Testis (tissue), 3 donors: ENCODE data around the gene CFHR4. TPM values are rescaled to one million over a fixed set of nuclear protein-coding genes. Genes with fewer than 3 reads are reported as not detected.
A peak's percentile ranks its signal among the peaks of the same experiment; 100 is the strongest.
"Not testable (repeated sequence)": the region's sequence is repeated elsewhere in the genome, so short reads cannot be mapped to it uniquely, and the experiment has no call there.

ENCODE experiments used
- DNase-seq: peaks from one replicate; pipeline ENCODE4 v3.0.0-alpha.2; 2019
- H3K27ac ChIP-seq, 2 donors: fragments of 200-600 bp; sonication (generic); one replicate each; pipeline ENCODE4 v1.5.1; 2019
- H3K27me3 ChIP-seq: fragments of 200-600 bp; sonication (generic); one replicate; pipeline ENCODE4 v1.5.1; 2019
- H3K36me3 ChIP-seq: fragments of 200-600 bp; sonication (generic); one replicate; pipeline ENCODE4 v1.5.1; 2017; ENCODE audit warnings: low read depth; ENCODE audit errors: missing control alignments
- H3K4me1 ChIP-seq: fragments of 200-600 bp; sonication (generic); one replicate; pipeline ENCODE4 v1.5.1; 2019
- H3K4me3 ChIP-seq, 2 donors: fragments of 200-600 bp; sonication (generic); one replicate each; pipeline ENCODE4 v1.5.1; 2017 to 2019
- H3K9me3 ChIP-seq: fragments of 200-600 bp; sonication (generic); one replicate; pipeline ENCODE4 v1.5.1; 2017
- POLR2A ChIP-seq: fragments of 450-650 bp; IDR thresholded peaks from one replicate; pipeline ENCODE4 v1.6.1; 2017; ENCODE audit warnings: antibody characterized with exemption, mild to moderate bottlenecking, moderate library complexity
- WGBS, 2 donors: methylation state at CpG; one replicate each; pipeline ENCODE4 v1.1.5; 2018; 5-methylcytosine and 5-hydroxymethylcytosine counted together
- intact Hi-C: fragments of 100-400 bp; cut with DNase I; formaldehyde crosslinking; loops from one replicate; pipeline ENCODE4 v1.15.1; 2023; ENCODE audit warnings: low total_unique reads
- polyA plus RNA-seq: library from polyadenylated mRNA; stranded (reverse); fragments of 350-450 nt; fragmentation: Illumina TruSeq; extraction: RNeasy Lipid Tissue Mini Kit (QIAGEN cat#74804); gene quantifications from one replicate; pipeline ENCODE4 v1.2.3, GENCODE V29; 2014; ENCODE audit warnings: low read depth, low replicate concordance; ENCODE audit not compliant: insufficient read depth
- total RNA-seq, 2 donors: library from RNA; depleted of rRNA; stranded (reverse); fragments of >200 nt; gene quantifications; one replicate each; pipeline ENCODE4 v1.2.3, GENCODE V29; 2016
- TF ChIP-seq, protein P1 (sequence below), 3 experiments: fragments of 450-650 bp in 2 of 3; fragments of 200-600 bp in 1 of 3; sonication (generic) in 1 of 3; IDR thresholded peaks; one replicate each; pipeline ENCODE4 v1.5.1; 2016 to 2019; ENCODE audit warnings: antibody characterized with exemption in 3 of 3, mild to moderate bottlenecking in 2 of 3, moderate library complexity in 1 of 3

The CFHR4 gene
- total and polyA plus RNA-seq, 3 donors from 2014 or later, result 0.25 TPM; not detected in 2

DNA sequence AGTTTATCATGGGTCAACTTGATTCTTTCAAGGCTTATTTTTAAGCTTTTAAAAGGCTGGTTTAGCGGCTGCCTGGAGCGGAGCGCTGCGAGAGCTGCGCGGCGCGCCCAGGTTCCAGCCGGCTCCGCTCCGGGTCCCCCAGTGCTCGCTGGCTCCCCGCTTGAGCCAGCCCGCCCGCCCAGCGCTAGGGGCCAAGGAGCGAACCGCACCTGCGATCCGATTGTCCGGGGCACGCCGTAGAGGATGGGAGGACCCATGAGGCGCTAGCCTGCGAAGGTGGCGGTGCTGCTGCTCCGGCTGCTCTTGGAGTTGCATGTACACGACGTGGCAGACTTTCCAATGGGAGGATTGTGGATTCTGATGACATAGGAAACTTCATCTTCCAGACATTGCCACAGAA, 9.9 kb upstream of the CFHR4 start:
- intact Hi-C loops, result no loop called here
- Histone ChIP-seq H3K4me3 (no peak overlapping the region), H3K9me3 (no peaks in the 10 kb centered on the region), H3K27ac (no peak overlapping the region), H3K4me1 (no peaks in the 10 kb centered on the region), H3K27me3 (no peaks in the 10 kb centered on the region), H3K36me3 (no peaks in the 10 kb centered on the region)
- TF ChIP-seq, protein P1, sequence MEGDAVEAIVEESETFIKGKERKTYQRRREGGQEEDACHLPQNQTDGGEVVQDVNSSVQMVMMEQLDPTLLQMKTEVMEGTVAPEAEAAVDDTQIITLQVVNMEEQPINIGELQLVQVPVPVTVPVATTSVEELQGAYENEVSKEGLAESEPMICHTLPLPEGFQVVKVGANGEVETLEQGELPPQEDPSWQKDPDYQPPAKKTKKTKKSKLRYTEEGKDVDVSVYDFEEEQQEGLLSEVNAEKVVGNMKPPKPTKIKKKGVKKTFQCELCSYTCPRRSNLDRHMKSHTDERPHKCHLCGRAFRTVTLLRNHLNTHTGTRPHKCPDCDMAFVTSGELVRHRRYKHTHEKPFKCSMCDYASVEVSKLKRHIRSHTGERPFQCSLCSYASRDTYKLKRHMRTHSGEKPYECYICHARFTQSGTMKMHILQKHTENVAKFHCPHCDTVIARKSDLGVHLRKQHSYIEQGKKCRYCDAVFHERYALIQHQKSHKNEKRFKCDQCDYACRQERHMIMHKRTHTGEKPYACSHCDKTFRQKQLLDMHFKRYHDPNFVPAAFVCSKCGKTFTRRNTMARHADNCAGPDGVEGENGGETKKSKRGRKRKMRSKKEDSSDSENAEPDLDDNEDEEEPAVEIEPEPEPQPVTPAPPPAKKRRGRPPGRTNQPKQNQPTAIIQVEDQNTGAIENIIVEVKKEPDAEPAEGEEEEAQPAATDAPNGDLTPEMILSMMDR (IDR thresholded peaks at IDR 0.05), result no peak
- no peak for TF ChIP-seq POLR2A
- DNase-seq, result peak; percentile 27
- WGBS, 2 donors, result 5 to 7% methylated on average over 24 to 29 of the region's 29 CpGs

DNA sequence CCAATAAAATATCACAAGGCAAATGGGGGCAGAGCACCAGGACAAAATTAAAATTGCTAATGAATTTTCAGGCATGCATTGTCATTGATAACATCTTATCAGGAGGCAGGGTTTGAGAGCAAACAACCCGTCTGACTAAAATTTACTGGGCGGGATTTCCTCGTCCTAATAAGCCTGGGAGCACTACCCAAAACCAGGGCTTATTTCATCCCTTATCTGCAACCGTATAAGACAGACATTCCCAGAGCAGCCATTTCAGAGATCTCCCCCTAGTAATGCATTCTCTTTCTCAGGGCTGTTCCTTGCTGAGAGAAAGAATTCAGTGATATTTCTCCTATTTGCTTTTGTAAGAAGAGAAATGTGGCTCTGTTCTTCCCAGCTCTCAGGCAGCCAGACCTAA, 1.3 kb upstream of the CFHR4 start:
- H3K36me3 ChIP-seq, H3K27me3 ChIP-seq, H3K27ac ChIP-seq, H3K4me1 ChIP-seq, DNase-seq, H3K9me3 ChIP-seq, intact Hi-C loops, H3K4me3 ChIP-seq: not testable (repeated sequence)
- 77 to 79% methylated on average over 4 of the region's 4 CpGs for WGBS, 2 donors

DNA sequence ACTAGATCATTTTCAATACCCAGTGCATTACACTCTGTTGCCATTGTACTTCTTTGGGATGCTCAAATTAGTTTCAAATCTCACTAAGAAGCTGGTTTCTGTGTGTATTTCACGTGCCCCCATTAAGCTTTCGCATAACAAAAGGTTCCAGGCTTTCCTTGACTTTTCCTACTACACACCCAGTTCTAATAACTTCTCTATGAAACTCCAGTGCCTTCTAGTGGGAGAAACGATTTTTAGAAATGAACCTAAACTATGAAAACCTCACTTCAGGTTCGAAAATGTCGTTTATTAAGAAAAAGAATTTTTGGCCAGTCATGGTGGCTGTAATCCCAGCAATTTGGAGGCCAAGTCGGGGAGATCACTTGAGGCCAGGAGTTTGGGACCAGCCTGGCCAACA, 2.8 kb downstream of the CFHR4 start:
- Histone ChIP-seq H3K4me1 (no peaks in the 10 kb centered on the region), H3K27me3 (no peaks in the 10 kb centered on the region), H3K9me3 (no peaks in the 10 kb centered on the region), H3K4me3 (no peak overlapping the region), H3K36me3 (no peaks in the 10 kb centered on the region), H3K27ac (no peak overlapping the region)
- WGBS, 2 donors, result 82 to 83% methylated on average over 6 of the region's 6 CpGs
- intact Hi-C loops, result no loop called here
- DNase-seq, result no peak
- TF ChIP-seq, protein P1 (IDR thresholded peaks at IDR 0.05), result no peak
- no peak for TF ChIP-seq POLR2A

DNA sequence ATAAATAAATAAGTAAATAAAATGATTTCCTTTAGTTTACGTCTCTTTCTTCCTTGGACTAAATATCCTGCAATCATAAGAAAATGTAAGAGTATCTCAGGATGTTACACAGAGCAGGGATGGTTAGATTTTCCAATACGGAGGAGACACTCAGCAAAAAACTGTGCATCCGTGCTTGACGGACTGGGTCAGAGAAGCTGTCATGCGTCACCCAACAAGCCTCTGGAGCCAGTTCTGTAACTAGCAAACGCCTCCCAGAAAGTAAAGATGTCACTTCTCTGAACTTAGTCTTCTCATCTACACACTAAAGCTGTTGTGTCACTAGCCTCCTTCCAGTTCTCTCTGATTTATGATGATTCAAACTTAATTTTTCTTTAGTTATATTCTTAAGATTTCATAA, 3.4 kb downstream of the CFHR4 start:
- Histone ChIP-seq H3K27me3 (no peaks in the 10 kb centered on the region), H3K27ac (no peak overlapping the region), H3K4me3 (no peak overlapping the region), H3K36me3 (no peaks in the 10 kb centered on the region), H3K9me3 (no peaks in the 10 kb centered on the region), H3K4me1 (no peaks in the 10 kb centered on the region)
- DNase-seq, result no peak
- 83 to 89% methylated on average over 6 of the region's 6 CpGs for WGBS, 2 donors
- intact Hi-C loops, result no loop called here
- no peak for TF ChIP-seq POLR2A
- TF ChIP-seq, protein P1 (IDR thresholded peaks at IDR 0.05), result no peak

DNA sequence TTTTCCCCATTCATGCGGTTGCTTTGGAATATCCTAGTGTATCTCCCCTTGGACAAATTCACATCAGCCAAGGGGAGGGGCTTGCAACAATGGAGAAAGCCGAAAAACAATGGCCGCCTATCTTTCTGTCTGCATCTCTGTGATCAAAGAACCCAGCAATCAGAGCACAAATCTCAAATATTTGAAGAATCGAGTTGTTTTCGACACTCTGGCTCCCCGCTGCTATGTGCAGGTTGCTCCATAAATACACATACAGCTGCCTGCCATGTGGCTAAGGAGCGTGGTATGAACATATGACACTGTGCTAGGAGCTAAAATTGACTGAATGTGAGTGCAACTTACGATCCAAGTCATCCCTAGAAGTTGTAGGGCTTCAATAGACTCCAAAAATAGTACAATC, 8.5 kb downstream of the CFHR4 start:
- 56 to 67% methylated on average over 8 of the region's 8 CpGs for WGBS, 2 donors
- H3K9me3 ChIP-seq, result no peaks in the 10 kb centered on the region
- intact Hi-C loops, result no loop called here
- H3K4me1 ChIP-seq, result no peaks in the 10 kb centered on the region
- no peaks in the 10 kb centered on the region for H3K36me3 ChIP-seq
- no peak for TF ChIP-seq POLR2A
- TF ChIP-seq, protein P1 (IDR thresholded peaks at IDR 0.05), result no peak
- H3K4me3 ChIP-seq, result no peak overlapping the region
- DNase-seq, result no peak
- no peak overlapping the region for H3K27ac ChIP-seq
- H3K27me3 ChIP-seq, result no peaks in the 10 kb centered on the region
